ENCODE data around the gene SNRPB2.

SNRPB2 gene

DNA sequence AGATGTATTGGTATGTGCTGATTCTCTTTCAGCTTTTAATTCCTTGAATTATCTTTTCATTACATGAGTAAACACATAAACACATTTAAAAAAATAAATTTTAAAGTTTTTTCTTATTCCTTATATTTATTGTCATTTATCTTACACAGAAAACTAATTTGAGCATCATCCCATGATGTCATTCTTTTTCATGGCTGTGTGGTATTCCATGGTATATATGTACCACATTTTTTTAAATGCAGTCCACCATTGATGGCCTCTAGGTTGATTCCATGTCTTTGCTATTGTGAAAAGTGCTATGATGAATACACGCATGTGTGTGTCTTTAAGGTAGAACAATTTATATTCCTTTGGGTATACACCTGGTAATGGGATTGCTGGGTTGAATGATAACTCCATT is 51.7 kb downstream of the SNRPB2 start:
- POLR2A ChIA-PET, result no interaction called here
- no peak for DNase-seq (ENCODE audit: low read depth, low spot score)
- no peak for TF ChIP-seq CTCF (IDR thresholded peaks at IDR 0.05; ENCODE audit: insufficient read depth, low read length, missing control alignments)
- H3K4me3 ChIP-seq (ENCODE audit: low read depth, low read length), result no peak overlapping the region
- CTCF ChIA-PET, result no interaction called here

GRCh38 chr20:16785226-16785625 is 55.4 kb downstream of the SNRPB2 start:
- no peak for TF ChIP-seq CTCF (IDR thresholded peaks at IDR 0.05; ENCODE audit: insufficient read depth, low read length, missing control alignments)
- ChIA-PET CTCF (no interaction called here), POLR2A (no interaction called here)
- DNase-seq (ENCODE audit: low read depth, low spot score), result peak; percentile 1
- no peak overlapping the region for H3K4me3 ChIP-seq (ENCODE audit: low read depth, low read length)
